Osteoblast (primary cell): ENCODE data around the gene H1-8. TPM values are rescaled to one million over a fixed set of nuclear protein-coding genes. Genes with fewer than 3 reads are reported as not detected.

Experiments
- DNase-seq: peaks from one replicate; pipeline ENCODE4 v3.0.0; 2011; ENCODE audit warnings: low spot score, mixed read lengths; ENCODE audit not compliant: insufficient read length; ENCODE audit errors: missing footprints
- H2AFZ ChIP-seq: 2 replicates; pipeline ENCODE4 v1.6.0; 2011; ENCODE audit warnings: mild to moderate bottlenecking, low read length
- H3K27ac ChIP-seq: 2 replicates; pipeline ENCODE4 v1.5.1; 2011; ENCODE audit warnings: mild to moderate bottlenecking, low read depth, low read length, moderate library complexity
- H3K27me3 ChIP-seq: 2 replicates; pipeline ENCODE4 v1.6.0; 2012; ENCODE audit warnings: mild to moderate bottlenecking, control low read depth, inconsistent platforms, low read length, moderate library complexity; ENCODE audit not compliant: insufficient read depth
- H3K36me3 ChIP-seq: 2 replicates; pipeline ENCODE4 v1.5.1; 2011; ENCODE audit warnings: mild to moderate bottlenecking, low read length, control low read depth, moderate library complexity; ENCODE audit not compliant: insufficient read depth
- H3K4me1 ChIP-seq: 2 replicates; pipeline ENCODE4 v1.5.1; 2011; ENCODE audit warnings: mild to moderate bottlenecking, low read length, control low read depth, moderate library complexity; ENCODE audit not compliant: insufficient read depth
- H3K4me2 ChIP-seq: 2 replicates; pipeline ENCODE4 v1.6.0; 2011; ENCODE audit warnings: mild to moderate bottlenecking, low read length; ENCODE audit not compliant: insufficient read depth
- H3K4me3 ChIP-seq: fragments of 200-600 bp; sonication (generic); 3 replicates; pipeline ENCODE4 v1.5.1; 2012; ENCODE audit warnings: mild to moderate bottlenecking, low read length, inconsistent platforms; ENCODE audit not compliant: insufficient read depth
- H3K79me2 ChIP-seq: 2 replicates; pipeline ENCODE4 v1.6.0; 2012; ENCODE audit warnings: mild to moderate bottlenecking, low read length, control low read depth, inconsistent platforms; ENCODE audit not compliant: insufficient read depth
- H3K9me3 ChIP-seq: 2 replicates; pipeline ENCODE4 v1.5.1; 2011; ENCODE audit warnings: low read depth, low read length, control low read depth
- H4K20me1 ChIP-seq: 2 replicates; pipeline ENCODE4 v1.6.0; 2012; ENCODE audit warnings: mild to moderate bottlenecking, low read length, control low read depth; ENCODE audit not compliant: insufficient read depth
- CTCF ChIP-seq: IDR thresholded peaks from 2 replicates; pipeline ENCODE4 v1.5.1; 2011; ENCODE audit warnings: mild to moderate bottlenecking, low read depth, low read length, moderate library complexity; ENCODE audit errors: extremely low read depth
- total RNA-seq: library from RNA; depleted of rRNA; stranded (reverse); fragments of >200 nt; gene quantifications from 2 replicates; pipeline ENCODE4 v1.2.3, GENCODE V29; 2012

Gene H1-8
- total RNA-seq, 1 donor = not detected

GRCh38 chr3:129597087-129597999 lies 54.4 kb downstream of the H1-8 start:
- Histone ChIP-seq H3K36me3 (no peaks in the 10 kb centered on the region), H3K27ac (peak overlapping the region; percentile 96), H3K4me3 (peak overlapping the region; percentile 43), H3K79me2 (peaks cover 88% of the 10 kb centered on the region), H3K4me1 (peaks cover 85% of the 10 kb centered on the region), H4K20me1 (peaks cover 36% of the 10 kb centered on the region), H3K4me2 (peak overlapping the region; percentile 68), H3K27me3 (no peaks in the 10 kb centered on the region), H2AFZ (no peak overlapping the region), H3K9me3 (no peaks in the 10 kb centered on the region)
- DNase-seq = peak; percentile 95
- no peak for TF ChIP-seq CTCF

GRCh38 chr3:129598000-129598381 lies 55.0 kb downstream of the H1-8 start:
- peak overlapping the region; percentile 68 for H3K4me2 ChIP-seq

GRCh38 chr3:129598484-129598883 lies 55.5 kb downstream of the H1-8 start:
- H3K9me3 ChIP-seq = no peaks in the 10 kb centered on the region
- TF ChIP-seq CTCF = no peak
- peaks cover 47% of the 10 kb centered on the region for H4K20me1 ChIP-seq
- no peaks in the 10 kb centered on the region for H3K36me3 ChIP-seq
- no peak overlapping the region for H3K4me3 ChIP-seq
- H3K27ac ChIP-seq = peak overlapping the region; percentile 96
- H3K4me2 ChIP-seq = peak overlapping the region; percentile 68
- peaks cover 89% of the 10 kb centered on the region for H3K79me2 ChIP-seq
- no peaks in the 10 kb centered on the region for H3K27me3 ChIP-seq
- DNase-seq = no peak
- no peak overlapping the region for H2AFZ ChIP-seq
- peaks cover 86% of the 10 kb centered on the region for H3K4me1 ChIP-seq

More at GRCh38 chr3:129598000-129598381, 55.0 kb downstream of the H1-8 start:
- H3K27ac ChIP-seq = peak overlapping the region; percentile 96
- no peak overlapping the region for H2AFZ ChIP-seq
- H3K27me3 ChIP-seq = no peaks in the 10 kb centered on the region
- H3K9me3 ChIP-seq = no peaks in the 10 kb centered on the region
- no peak for DNase-seq
- H3K4me3 ChIP-seq = no peak overlapping the region
- H3K36me3 ChIP-seq = no peaks in the 10 kb centered on the region
- H3K79me2 ChIP-seq = peaks cover 89% of the 10 kb centered on the region
- peaks cover 42% of the 10 kb centered on the region for H4K20me1 ChIP-seq
- no peak for TF ChIP-seq CTCF
- H3K4me1 ChIP-seq = peaks cover 87% of the 10 kb centered on the region

GRCh38 chr3:129599073-129599472 lies 56.1 kb downstream of the H1-8 start:
- H3K4me2 ChIP-seq = peak overlapping the region; percentile 25
- DNase-seq = no peak

More at GRCh38 chr3:129599073-129599472, 56.1 kb downstream of the H1-8 start:
- Histone ChIP-seq H3K27me3 (no peaks in the 10 kb centered on the region), H3K79me2 (peaks cover 91% of the 10 kb centered on the region), H3K36me3 (no peaks in the 10 kb centered on the region), H4K20me1 (peaks cover 53% of the 10 kb centered on the region), H3K4me3 (peak overlapping the region; percentile 20), H3K27ac (peak overlapping the region; percentile 96), H3K4me1 (peaks cover 86% of the 10 kb centered on the region), H3K9me3 (no peaks in the 10 kb centered on the region), H2AFZ (no peak overlapping the region)
- TF ChIP-seq CTCF = no peak
